Measurements from ENCODE around the gene CTSZ.

The CTSZ gene

GRCh38 chr20:59019217-59019616 lies 12.2 kb upstream of the CTSZ start, which contains the start of gene TUBB1:
Gene TUBB1, plus strand, starts transcription at chr20:59019429. Its CDS starts 94 bp downstream, at chr20:59019523.
- Histone ChIP-seq H3K4me3 (replicated peaks; ENCODE audit: low read depth, low read length) (no peak within 1 kb of the TSS), H3K27me3 (replicated peaks; ENCODE audit: control insufficient read depth, insufficient read depth, low read length) (no peaks in the 10 kb centered on the region), H3K36me3 (ENCODE audit: control insufficient read depth, insufficient read depth, low read length) (peaks cover 13% of the 10 kb centered on the region)
- DNase-seq (ENCODE audit: extremely low read depth, insufficient read length), result no peak
- TF ChIP-seq CTCF (IDR thresholded peaks at IDR 0.05; ENCODE audit: insufficient read depth, low read length, poor library complexity, severe bottlenecking), result no peak

GRCh38 chr20:59018817-59019216 lies 11.8 kb upstream of the CTSZ start:
- no peak overlapping the region for H3K4me3 ChIP-seq (replicated peaks; ENCODE audit: low read depth, low read length)
- DNase-seq (ENCODE audit: extremely low read depth, insufficient read length), result no peak
- H3K27me3 ChIP-seq (replicated peaks; ENCODE audit: control insufficient read depth, insufficient read depth, low read length), result no peaks in the 10 kb centered on the region
- H3K36me3 ChIP-seq (ENCODE audit: control insufficient read depth, insufficient read depth, low read length), result peaks cover 9% of the 10 kb centered on the region
- no peak for TF ChIP-seq CTCF (IDR thresholded peaks at IDR 0.05; ENCODE audit: insufficient read depth, low read length, poor library complexity, severe bottlenecking)

- H3K4me3 ChIP-seq (replicated peaks; ENCODE audit: low read depth, low read length), result no peak overlapping the region
- DNase-seq (ENCODE audit: extremely low read depth, insufficient read length), result no peak
- TF ChIP-seq CTCF (IDR thresholded peaks at IDR 0.05; ENCODE audit: insufficient read depth, low read length, poor library complexity, severe bottlenecking), result no peak
- H3K27me3 ChIP-seq (replicated peaks; ENCODE audit: control insufficient read depth, insufficient read depth, low read length), result no peaks in the 10 kb centered on the region
- peaks cover 1% of the 10 kb centered on the region for H3K36me3 ChIP-seq (ENCODE audit: control insufficient read depth, insufficient read depth, low read length)
Observed at GRCh38 chr20:59017493-59018231, 10.6 kb upstream of the CTSZ start.

- peaks cover 1% of the 10 kb centered on the region; the same call in 1 of the 2 replicates for H3K36me3 ChIP-seq (ENCODE audit: control insufficient read depth, insufficient read depth, low read length)
- DNase-seq (ENCODE audit: extremely low read depth, insufficient read length), result no peak
- no peaks in the 10 kb centered on the region for H3K27me3 ChIP-seq (replicated peaks; ENCODE audit: control insufficient read depth, insufficient read depth, low read length)
- no peak for TF ChIP-seq CTCF (IDR thresholded peaks at IDR 0.05; ENCODE audit: insufficient read depth, low read length, poor library complexity, severe bottlenecking)
- H3K4me3 ChIP-seq (replicated peaks; ENCODE audit: low read depth, low read length), result no peak overlapping the region
Observed at GRCh38 chr20:59016795-59017492, 9.9 kb upstream of the CTSZ start.

- DNase-seq (ENCODE audit: extremely low read depth, insufficient read length), result no peak
Observed at GRCh38 chr20:59015812-59016711, 9.0 kb upstream of the CTSZ start.

More at GRCh38 chr20:59015812-59016711, 9.0 kb upstream of the CTSZ start:
- TF ChIP-seq CTCF (IDR thresholded peaks at IDR 0.05; ENCODE audit: insufficient read depth, low read length, poor library complexity, severe bottlenecking), result no peak
- H3K4me3 ChIP-seq (replicated peaks; ENCODE audit: low read depth, low read length), result no peak overlapping the region
- peaks cover 1% of the 10 kb centered on the region; the same call in 1 of the 2 replicates for H3K36me3 ChIP-seq (ENCODE audit: control insufficient read depth, insufficient read depth, low read length)
- no peaks in the 10 kb centered on the region for H3K27me3 ChIP-seq (replicated peaks; ENCODE audit: control insufficient read depth, insufficient read depth, low read length)

Data from GM06990 (cell line).